SK-N-SH (cell line): ENCODE data around the gene SCT. TPM values are rescaled to one million over a fixed set of nuclear protein-coding genes. Genes with fewer than 3 reads are reported as not detected.
A peak's percentile ranks its signal among the peaks of the same experiment; 100 is the strongest.

Experiments used
- CTCF ChIA-PET: fragments of 300-600, 350-600 bp; formaldehyde crosslinking; extraction: SDS; loops from one replicate; lab custom pipeline; 2021; lab: Yijun Ruan, JAX
- POLR2A ChIA-PET: fragments of 350-600 bp; sonication (Branson Sonifier 250); formaldehyde crosslinking; extraction: SDS; loops from one replicate; lab custom pipeline; 2020; ENCODE audit warnings: antibody characterized with exemption, inconsistent platforms; lab: Yijun Ruan, JAX
- DNase-seq: peaks from one replicate; pipeline ENCODE4 v3.0.0; 2012
- H2AFZ ChIP-seq: fragments of 200-600 bp; sonication (generic); 2 replicates; pipeline ENCODE4 v1.8.1; 2016; ENCODE audit warnings: antibody characterized with exemption, mild to moderate bottlenecking, low read depth
- H3F3A ChIP-seq: fragments of 200-600 bp; sonication (generic); replicated peaks from 2 replicates; pipeline ENCODE3; 2016; ENCODE audit warnings: antibody characterized with exemption, mild to moderate bottlenecking; ENCODE audit not compliant: insufficient read depth
- H3K27ac ChIP-seq, 2 experiments: fragments of 200-500 bp in 1 of 2; fragments of 200-600 bp in 1 of 2; sonication (Bioruptor generic) in 1 of 2; sonication (generic), shearing (Covaris generic) in 1 of 2; 2 replicates each; pipeline versions ENCODE4 v1.5.1 to v1.6.1; 2014 to 2016; ENCODE audit warnings: low read depth in 2 of 2, inconsistent platforms in 1 of 2, low read length in 1 of 2, mild to moderate bottlenecking in 1 of 2, mixed read lengths in 1 of 2
- H3K27me3 ChIP-seq: fragments of 200-600 bp; sonication (generic), shearing (Covaris generic); 2 replicates; pipeline ENCODE4 v1.6.1; 2016; ENCODE audit warnings: mixed run types; ENCODE audit not compliant: insufficient read depth
- H3K36me3 ChIP-seq, 2 experiments: fragments of 200-500 bp in 1 of 2; fragments of 200-600 bp in 1 of 2; sonication (Bioruptor generic) in 1 of 2; sonication (generic) in 1 of 2; replicated peaks in 1 of 2; 2 replicates each; pipeline versions ENCODE3 to v1.5.1; 2014 to 2016; ENCODE audit warnings: low read length in 1 of 2, mild to moderate bottlenecking in 1 of 2; ENCODE audit not compliant: insufficient read depth in 2 of 2, control insufficient read depth in 1 of 2
- H3K4me1 ChIP-seq, 2 experiments: fragments of 200-500 bp in 1 of 2; fragments of 200-600 bp in 1 of 2; sonication (Bioruptor generic) in 1 of 2; sonication (generic), shearing (Covaris generic) in 1 of 2; 2 replicates each; pipeline versions ENCODE4 v1.5.1 to v1.6.1; 2014 to 2016; ENCODE audit warnings: low read depth in 1 of 2, low read length in 1 of 2, mixed run types in 1 of 2; ENCODE audit not compliant: insufficient read depth in 2 of 2, control insufficient read depth in 1 of 2
- H3K4me2 ChIP-seq: fragments of 200-600 bp; sonication (generic), shearing (Covaris generic); 2 replicates; pipeline ENCODE4 v1.6.1; 2017; ENCODE audit warnings: mixed run types
- H3K4me3 ChIP-seq, 2 experiments: fragments of 200-500 bp in 1 of 2; fragments of 200-600 bp in 1 of 2; sonication (Bioruptor generic) in 1 of 2; sonication (generic), shearing (Covaris generic) in 1 of 2; 2 replicates each; pipeline versions ENCODE4 v1.5.1 to v1.8.1; 2014 to 2016; ENCODE audit warnings: low read depth in 2 of 2, inconsistent platforms in 1 of 2, low read length in 1 of 2, mild to moderate bottlenecking in 1 of 2, mixed read lengths in 1 of 2, moderate library complexity in 1 of 2
- H3K79me2 ChIP-seq: fragments of 200-600 bp; sonication (generic); 2 replicates; pipeline ENCODE4 v1.8.1; 2017; ENCODE audit warnings: mild to moderate bottlenecking; ENCODE audit not compliant: insufficient read depth
- H3K9ac ChIP-seq: fragments of 200-600 bp; sonication (generic); 2 replicates; pipeline ENCODE4 v1.6.1; 2017; ENCODE audit warnings: mixed run types
- H3K9me2 ChIP-seq: fragments of 200-600 bp; sonication (generic); 2 replicates; pipeline ENCODE4 v1.6.1; 2017; ENCODE audit warnings: mixed run types
- H3K9me3 ChIP-seq: fragments of 200-600 bp; sonication (generic); 2 replicates; pipeline ENCODE4 v1.6.1; 2017; ENCODE audit warnings: mixed run types, mild to moderate bottlenecking, moderate library complexity
- H4K20me1 ChIP-seq: fragments of 200-600 bp; sonication (generic); 2 replicates; pipeline ENCODE4 v1.6.1; 2017; ENCODE audit warnings: mild to moderate bottlenecking, mixed run types; ENCODE audit not compliant: insufficient read depth
- FOXJ3 ChIP-seq: sonication (generic); formaldehyde crosslinking; IDR thresholded peaks from 2 replicates; pipeline ENCODE4 v1.5.1; 2020; ENCODE audit warnings: mild to moderate bottlenecking, missing genetic modification reagents
- GABPA ChIP-seq: IDR thresholded peaks from 2 replicates; pipeline ENCODE4 v1.4.0; 2012; ENCODE audit warnings: low read depth, mild to moderate bottlenecking
- MXI1 ChIP-seq: IDR thresholded peaks from 2 replicates; pipeline ENCODE4 v1.6.1; 2012; ENCODE audit warnings: mild to moderate bottlenecking, low read depth, low read length, improper control_type of control experiment
- NFIC ChIP-seq: IDR thresholded peaks from 2 replicates; pipeline ENCODE4 v1.4.0; 2012; ENCODE audit warnings: borderline replicate concordance
- NRF1 ChIP-seq: IDR thresholded peaks from 2 replicates; pipeline ENCODE4 v1.6.1; 2012; ENCODE audit warnings: low read depth, mild to moderate bottlenecking, low read length
- RAD21 ChIP-seq: IDR thresholded peaks from 2 replicates; pipeline ENCODE4 v1.6.1; 2012; ENCODE audit warnings: mild to moderate bottlenecking, low read length
- RXRA ChIP-seq: IDR thresholded peaks from 2 replicates; pipeline ENCODE4 v1.4.0; 2012; ENCODE audit warnings: low read depth, mild to moderate bottlenecking, borderline replicate concordance
- WGBS: methylation state at CpG from one replicate; pipeline ENCODE4 v1.1.6; 2017; ENCODE audit warnings: low lambda C conversion rate; 5-methylcytosine and 5-hydroxymethylcytosine counted together
- polyA plus RNA-seq, 3 experiments: library from polyadenylated mRNA; depleted of rRNA; stranded (reverse); fragments of >200 nt; gene quantifications; 2 replicates each; pipeline ENCODE4 v1.2.3, GENCODE V29; 2012
- TF ChIP-seq, protein P1 (sequence below): fragments of 150-350 bp; IDR thresholded peaks from 2 replicates; pipeline ENCODE4 v1.6.1; 2017; ENCODE audit warnings: antibody characterized with exemption, low read length, low read depth, borderline replicate concordance

Gene SCT
- polyA plus RNA-seq, 1 of the 3 experiments (the other 2 are of a cell fraction): not detected

DNA sequence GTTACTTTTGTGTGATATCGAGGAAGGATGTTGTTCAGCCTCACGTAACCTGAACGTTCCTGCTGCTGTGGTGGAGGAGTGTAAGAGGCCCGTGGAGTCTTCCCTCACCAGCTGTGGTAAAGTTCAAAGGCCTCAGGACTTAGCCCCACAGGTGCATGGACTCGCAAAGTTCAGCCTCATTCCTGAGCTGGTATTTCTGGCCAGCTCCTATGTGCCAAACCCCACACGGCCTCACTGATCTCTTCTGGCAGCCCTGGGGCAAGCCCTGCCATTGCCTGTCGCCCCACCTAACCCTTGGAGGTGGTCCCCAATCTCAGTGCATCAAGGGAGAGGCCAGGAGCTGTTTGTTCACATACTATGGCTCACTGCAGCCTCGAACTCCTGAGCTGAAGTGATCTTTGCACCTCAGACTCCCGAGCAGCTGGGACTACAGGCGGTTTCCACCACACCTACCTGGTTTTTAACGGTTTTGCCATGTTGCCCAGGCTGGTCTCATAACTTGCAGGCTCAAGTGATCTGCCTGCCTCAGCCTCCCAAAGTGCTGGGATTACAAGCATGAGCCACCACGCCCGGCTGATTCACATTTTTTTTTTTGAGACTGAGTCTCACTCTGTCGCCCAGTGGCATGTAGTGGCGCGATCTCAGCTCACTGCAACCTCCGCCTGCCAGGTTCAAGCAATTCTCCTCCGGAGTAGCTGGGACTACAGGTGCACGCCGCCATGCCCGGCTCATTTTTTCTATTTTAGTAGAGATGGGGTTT lies 48.5 kb downstream of the SCT start:
- Histone ChIP-seq H2AFZ (no peak overlapping the region), H3K4me3 (peak overlapping the region; percentile 93 to 98; a peak in 3 of 4 replicates), H3K4me1 (peaks cover 4 to 29% of the 10 kb centered on the region in 2 experiments; a peak in 3 of 4 replicates), H3K27me3 (no peaks in the 10 kb centered on the region), H4K20me1 (peaks cover 65% of the 10 kb centered on the region), H3K36me3 (peaks cover 0 to 4% of the 10 kb centered on the region in 2 experiments), H3K4me2 (peak overlapping the region; percentile 92), H3K9me2 (no peaks in the 10 kb centered on the region), H3K79me2 (peaks cover 72% of the 10 kb centered on the region), H3K27ac (no peak overlapping the region), H3F3A (no peaks in the 10 kb centered on the region), H3K9me3 (no peaks in the 10 kb centered on the region), H3K9ac (peak overlapping the region; percentile 89; the same call in 1 of the 2 replicates)
- TF ChIP-seq RXRA: no peak
- TF ChIP-seq NFIC: no peak
- TF ChIP-seq RAD21: no peak
- 72% methylated on average over 17 of the region's 21 CpGs for WGBS
- POLR2A ChIA-PET: no interaction called here
- CTCF ChIA-PET: interaction anchor here (0.9 to 2.2 kb wide), 2 partner anchors 23 to 63 kb away, joined by 3 to 9 read pairs; no protein-coding TSS in a partner anchor
- no peak for DNase-seq

DNA sequence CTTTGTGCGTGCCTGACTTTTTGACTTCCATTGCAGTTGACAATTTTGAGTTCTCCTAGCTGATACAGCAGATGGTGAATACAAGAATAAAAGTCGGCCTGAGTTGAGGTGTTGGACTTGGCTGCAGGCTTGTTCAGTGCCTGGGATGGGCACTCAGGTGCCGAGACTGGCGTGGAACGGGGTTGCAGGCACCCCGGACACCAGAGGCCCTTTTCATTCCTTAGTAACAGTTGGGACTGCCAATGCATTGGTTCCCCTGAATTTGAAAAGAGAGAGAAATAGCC lies 49.4 kb downstream of the SCT start:
- peaks cover 4 to 29% of the 10 kb centered on the region in 2 experiments; a peak in 3 of 4 replicates for H3K4me1 ChIP-seq
- WGBS: 13% methylated on average over 6 of the region's 6 CpGs
- POLR2A ChIA-PET: interaction anchor here (0.9 kb wide), 2 partner anchors 8 to 208 kb away, joined by 3 read pairs; no protein-coding TSS in a partner anchor
- H3K4me2 ChIP-seq: peak overlapping the region; percentile 92
- H3F3A ChIP-seq: no peaks in the 10 kb centered on the region
- peaks cover 0 to 4% of the 10 kb centered on the region in 2 experiments for H3K36me3 ChIP-seq
- peak overlapping the region; percentile 93 to 98 for H3K4me3 ChIP-seq
- no peak overlapping the region; a peak in 1 of 4 replicates for H3K27ac ChIP-seq
- peaks cover 57% of the 10 kb centered on the region for H4K20me1 ChIP-seq
- CTCF ChIA-PET: interaction anchor here (0.6 to 2.2 kb wide), 2 partner anchors 23 to 59 kb away, joined by 3 to 9 read pairs; no protein-coding TSS in a partner anchor
- H3K79me2 ChIP-seq: peaks cover 63% of the 10 kb centered on the region
- no peaks in the 10 kb centered on the region for H3K9me3 ChIP-seq
- no peaks in the 10 kb centered on the region for H3K27me3 ChIP-seq
- peak overlapping the region; percentile 89 for H3K9ac ChIP-seq
- DNase-seq: no peak
- H3K9me2 ChIP-seq: no peaks in the 10 kb centered on the region
- H2AFZ ChIP-seq: no peak overlapping the region
- no peak for TF ChIP-seq GABPA
- no peak for TF ChIP-seq NRF1
- TF ChIP-seq, protein P1, sequence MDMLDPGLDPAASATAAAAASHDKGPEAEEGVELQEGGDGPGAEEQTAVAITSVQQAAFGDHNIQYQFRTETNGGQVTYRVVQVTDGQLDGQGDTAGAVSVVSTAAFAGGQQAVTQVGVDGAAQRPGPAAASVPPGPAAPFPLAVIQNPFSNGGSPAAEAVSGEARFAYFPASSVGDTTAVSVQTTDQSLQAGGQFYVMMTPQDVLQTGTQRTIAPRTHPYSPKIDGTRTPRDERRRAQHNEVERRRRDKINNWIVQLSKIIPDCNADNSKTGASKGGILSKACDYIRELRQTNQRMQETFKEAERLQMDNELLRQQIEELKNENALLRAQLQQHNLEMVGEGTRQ: no peak
- no peak for TF ChIP-seq FOXJ3 (CRISPR knock-in tag)
- TF ChIP-seq MXI1: no peak
